Stomach (tissue), 9 donors: ENCODE results near the gene IQCH. TPM values are rescaled to one million over a fixed set of nuclear protein-coding genes. Genes with fewer than 3 reads are reported as not detected.

ENCODE experiments used
- DNase-seq, 2 donors: peaks; one replicate each; pipeline versions ENCODE4 v3.0.0 to v3.0.0-alpha.2; 2013 to 2019
- H3K27ac ChIP-seq, 5 donors: fragments of 200-600 bp in 4 of 5; sonication (generic) in 4 of 5; one replicate each; pipeline ENCODE4 v1.5.1; 2013 to 2019; ENCODE audit warnings: mild to moderate bottlenecking in 1 of 5, moderate library complexity in 1 of 5
- H3K27me3 ChIP-seq, 3 donors: fragments of 200-600 bp; sonication (generic); one replicate each; pipeline ENCODE4 v1.5.1; 2017 to 2019; ENCODE audit warnings: mixed run types in 1 of 3
- H3K36me3 ChIP-seq, 4 donors: fragments of 200-600 bp; sonication (generic); 1 replicate in 3 of 4; 2 replicates in 1 of 4; pipeline ENCODE4 v1.5.1; 2016 to 2019
- H3K4me1 ChIP-seq, 4 donors: fragments of 200-600 bp; sonication (generic); one replicate each; pipeline ENCODE4 v1.5.1; 2016 to 2019
- H3K4me3 ChIP-seq, 4 donors: fragments of 200-600 bp; sonication (generic) in 3 of 4; one replicate each; pipeline ENCODE4 v1.5.1; 2016 to 2019; ENCODE audit warnings: mild to moderate bottlenecking in 1 of 4
- H3K9me3 ChIP-seq, 4 donors: fragments of 200-600 bp; sonication (generic); one replicate each; pipeline ENCODE4 v1.5.1; 2016 to 2019
- CTCF ChIP-seq, 7 experiments: fragments of 450-650 bp in 4 of 7; fragments of 200-600 bp in 3 of 7; sonication (generic) in 3 of 7; IDR thresholded peaks; one replicate each; pipeline ENCODE4 v1.5.1; 2016 to 2019; ENCODE audit warnings: antibody characterized with exemption in 7 of 7, control low read depth in 2 of 7, mild to moderate bottlenecking in 1 of 7
- EP300 ChIP-seq: sonication (generic); formaldehyde crosslinking; IDR thresholded peaks from one replicate; pipeline ENCODE4 v1.6.1; 2017; ENCODE audit warnings: antibody characterized with exemption
- POLR2A ChIP-seq, 4 donors: fragments of 450-650 bp; IDR thresholded peaks; one replicate each; pipeline ENCODE4 v1.6.1; 2016; ENCODE audit warnings: antibody characterized with exemption in 4 of 4, control low read depth in 2 of 4, mild to moderate bottlenecking in 1 of 4, moderate library complexity in 1 of 4
- POLR2AphosphoS5 ChIP-seq, 3 donors: sonication (generic); formaldehyde crosslinking; IDR thresholded peaks; one replicate each; pipeline ENCODE4 v1.6.1; 2016; ENCODE audit warnings: antibody characterized with exemption in 3 of 3
- WGBS, 5 donors: extraction: QIAGEN DNeasy Blood & Tissue Kit in 3 of 5; methylation state at CpG; one replicate each; pipeline versions ENCODE4 v1.1.5 to v1.1.7; 2013 to 2018; 5-methylcytosine and 5-hydroxymethylcytosine counted together
- intact Hi-C: fragments of 100-400 bp; cut with DNase I; formaldehyde crosslinking; loops from one replicate; pipeline ENCODE4 v1.15.1; 2023; ENCODE audit warnings: low total_unique reads
- polyA plus RNA-seq, 3 donors: library from polyadenylated mRNA; stranded (reverse); fragments of 200-250 nt; gene quantifications; one replicate each; pipeline ENCODE4 v1.2.3, GENCODE V29; 2013
- total RNA-seq, 5 donors: library from RNA; depleted of rRNA; stranded (reverse); fragments of >200 nt; gene quantifications; one replicate each; pipeline versions ENCODE4 v1.1.0 to v1.2.3, GENCODE V29; 2014 to 2016
- donor health status: healthy with polysubstance abuse.
- donor health status: Bipolar disorder and iron deficiency.
- donor health status: healthy.

Gene IQCH
- total and polyA plus RNA-seq, 8 donors: 0.25 to 9.4 (median 1.7) TPM; not detected in 1

GRCh38 chr15:67227431-67227830 is 27.2 kb upstream of the IQCH start:
- intact Hi-C loops: no loop called here
- no peak for DNase-seq
- H3K27me3 ChIP-seq: no peaks in the 10 kb centered on the region
- no peak overlapping the region for H3K27ac ChIP-seq
- H3K4me3 ChIP-seq: no peak overlapping the region
- TF ChIP-seq POLR2A (IDR thresholded peaks at IDR 0.05): no peak
- no peak for TF ChIP-seq EP300
- TF ChIP-seq POLR2AphosphoS5 (IDR thresholded peaks at IDR 0.05): no peak
- no peak for TF ChIP-seq CTCF (IDR thresholded peaks at IDR 0.05)
- H3K36me3 ChIP-seq: peaks cover 5 to 50% (median 48%) of the 10 kb centered on the region in 4 donors
- peaks cover 0 to 2% (median under 1%) of the 10 kb centered on the region in 4 donors for H3K4me1 ChIP-seq
- WGBS, 5 donors: 82 to 100% (median 97%) methylated on average over 1 of the region's 1 CpG
- H3K9me3 ChIP-seq: no peaks in the 10 kb centered on the region

GRCh38 chr15:67227846-67228245 is 26.7 kb upstream of the IQCH start:
- TF ChIP-seq CTCF (IDR thresholded peaks at IDR 0.05) (no peak), POLR2A (IDR thresholded peaks at IDR 0.05) (no peak), EP300 (no peak), POLR2AphosphoS5 (IDR thresholded peaks at IDR 0.05) (no peak)
- peaks cover 5 to 54% (median 53%) of the 10 kb centered on the region in 4 donors for H3K36me3 ChIP-seq
- no peak for DNase-seq
- peaks cover 0 to 6% (median 3%) of the 10 kb centered on the region in 4 donors for H3K4me1 ChIP-seq
- intact Hi-C loops: no loop called here
- no peaks in the 10 kb centered on the region for H3K27me3 ChIP-seq
- 94 to 100% (median 97%) methylated on average over 1 of the region's 1 CpG for WGBS, 5 donors
- H3K4me3 ChIP-seq: no peak overlapping the region
- H3K9me3 ChIP-seq: no peaks in the 10 kb centered on the region
- no peak overlapping the region for H3K27ac ChIP-seq

- Histone ChIP-seq H3K4me3 (no peak overlapping the region), H3K36me3 (peaks cover 5 to 59% (median 56%) of the 10 kb centered on the region in 4 donors), H3K27me3 (no peaks in the 10 kb centered on the region), H3K27ac (no peak overlapping the region), H3K4me1 (peaks cover 0 to 10% (median 3%) of the 10 kb centered on the region in 4 donors), H3K9me3 (no peaks in the 10 kb centered on the region)
- intact Hi-C loops: no loop called here
- 31 to 59% (median 50%) methylated on average over 1 of the region's 1 CpG for WGBS, 5 donors
- TF ChIP-seq CTCF (IDR thresholded peaks at IDR 0.05) (no peak), EP300 (no peak), POLR2AphosphoS5 (IDR thresholded peaks at IDR 0.05) (no peak)
- no peak for DNase-seq
Measured at GRCh38 chr15:67228286-67228685, 26.3 kb upstream of the IQCH start.

GRCh38 chr15:67230504-67230903 is 24.1 kb upstream of the IQCH start:
- Histone ChIP-seq H3K9me3 (no peaks in the 10 kb centered on the region), H3K27me3 (no peaks in the 10 kb centered on the region), H3K4me3 (no peak overlapping the region), H3K27ac (no peak overlapping the region), H3K4me1 (peaks cover 0 to 10% (median 3%) of the 10 kb centered on the region in 4 donors), H3K36me3 (peaks cover 9 to 80% (median 75%) of the 10 kb centered on the region in 4 donors)
- intact Hi-C loops: no loop called here
- TF ChIP-seq CTCF (IDR thresholded peaks at IDR 0.05): no peak
- TF ChIP-seq POLR2AphosphoS5 (IDR thresholded peaks at IDR 0.05): no peak
- no peak for TF ChIP-seq EP300
- no peak for TF ChIP-seq POLR2A (IDR thresholded peaks at IDR 0.05)
- 92 to 100% (median 97%) methylated on average over 2 of the region's 2 CpGs for WGBS, 5 donors
- DNase-seq: no peak
